Activated CD4-positive, alpha-beta T cell treated with anti-CD3 and anti-CD28 coated beads, Interleukin-2, amount 10 ng/mL, durations not matched to agents 7 days and 5 days (primary cell): ENCODE measurements around the gene ECEL1. TPM values are rescaled to one million over a fixed set of nuclear protein-coding genes. Genes with fewer than 3 reads are reported as not detected.

Source experiments
- CTCF ChIA-PET: fragments of 350-600 bp; sonication (Branson Sonifier 250); formaldehyde crosslinking; loops from one replicate; lab custom pipeline; 2021; ENCODE audit warnings: antibody characterized with exemption; lab: Charles Lee
- POLR2A ChIA-PET: fragments of 350-600 bp; sonication (Branson Sonifier 250); formaldehyde crosslinking; loops from one replicate; lab custom pipeline; 2021; ENCODE audit warnings: antibody characterized with exemption; lab: Charles Lee
- DNase-seq: peaks from one replicate; pipeline ENCODE4 v3.0.0-alpha.2; 2020
- H3K27ac Mint-ChIP-seq: one replicate; pipeline ENCODE4 v1.8.0; 2021; ENCODE audit warnings: mild to moderate bottlenecking, moderate library complexity, mixed read lengths
- H3K27me3 Mint-ChIP-seq: one replicate; pipeline ENCODE4 v1.8.0; 2021; ENCODE audit warnings: mixed read lengths
- H3K36me3 Mint-ChIP-seq: one replicate; pipeline ENCODE4 v1.8.0; 2021; ENCODE audit warnings: low read depth, mixed read lengths
- H3K4me1 Mint-ChIP-seq: one replicate; pipeline ENCODE4 v1.8.0; 2021; ENCODE audit warnings: mixed read lengths
- H3K4me3 Mint-ChIP-seq: one replicate; pipeline ENCODE4 v1.8.0; 2021; ENCODE audit warnings: mild to moderate bottlenecking, moderate library complexity, mixed read lengths
- H3K9me3 Mint-ChIP-seq: one replicate; pipeline ENCODE4 v1.8.0; 2021; ENCODE audit warnings: mixed read lengths
- total RNA-seq, 2 experiments: library from RNA; stranded (reverse); gene quantifications; one replicate each; pipeline ENCODE4 v1.2.3, GENCODE V29; 2021

Gene ECEL1
- total RNA-seq, 2 experiments from 2014 or later = not detected

GRCh38 chr2:232491139-232491780 lies 3.6 kb upstream of the ECEL1 start:
- H3K27me3 Mint-ChIP-seq = peaks cover 22% of the 10 kb centered on the region
- ChIA-PET POLR2A (no interaction called here), CTCF (no interaction called here)
- DNase-seq = no peak
- no peaks in the 10 kb centered on the region for H3K36me3 Mint-ChIP-seq
- no peak overlapping the region for H3K27ac Mint-ChIP-seq
- H3K4me3 Mint-ChIP-seq = no peak overlapping the region
- H3K9me3 Mint-ChIP-seq = no peaks in the 10 kb centered on the region
- peaks cover 3% of the 10 kb centered on the region for H3K4me1 Mint-ChIP-seq

- Mint-ChIP-seq H3K27ac (no peak overlapping the region), H3K9me3 (no peaks in the 10 kb centered on the region), H3K4me3 (no peak overlapping the region), H3K27me3 (peaks cover 23% of the 10 kb centered on the region), H3K4me1 (peaks cover 3% of the 10 kb centered on the region), H3K36me3 (no peaks in the 10 kb centered on the region)
- CTCF ChIA-PET = interaction anchor here (1.4 kb wide), 1 partner anchor 8 kb away, joined by 3 read pairs; no protein-coding TSS in a partner anchor
- no peak for DNase-seq
- POLR2A ChIA-PET = no interaction called here
Measured at GRCh38 chr2:232490221-232491138, 2.8 kb upstream of the ECEL1 start.

- Mint-ChIP-seq H3K9me3 (no peaks in the 10 kb centered on the region), H3K4me1 (peaks cover 7% of the 10 kb centered on the region), H3K27me3 (peaks cover 31% of the 10 kb centered on the region), H3K4me3 (no peak overlapping the region), H3K27ac (no peak overlapping the region), H3K36me3 (no peaks in the 10 kb centered on the region)
- ChIA-PET CTCF (interaction anchor here (1.4 kb wide), 1 partner anchor 9 kb away, joined by 3 read pairs; no protein-coding TSS in a partner anchor), POLR2A (no interaction called here)
- DNase-seq = no peak
Measured at GRCh38 chr2:232489516-232490220, 2.0 kb upstream of the ECEL1 start.

- H3K36me3 Mint-ChIP-seq = no peaks in the 10 kb centered on the region
- H3K27ac Mint-ChIP-seq = no peak overlapping the region
- no peak overlapping the region for H3K4me3 Mint-ChIP-seq
- no peak for DNase-seq
- H3K27me3 Mint-ChIP-seq = peaks cover 35% of the 10 kb centered on the region
- no peaks in the 10 kb centered on the region for H3K9me3 Mint-ChIP-seq
- H3K4me1 Mint-ChIP-seq = peaks cover 7% of the 10 kb centered on the region
- ChIA-PET POLR2A (no interaction called here), CTCF (interaction anchor here (1.4 kb wide), 1 partner anchor 10 kb away, joined by 3 read pairs; no protein-coding TSS in a partner anchor)
Measured at GRCh38 chr2:232488721-232489300, 1.2 kb upstream of the ECEL1 start.

DNA sequence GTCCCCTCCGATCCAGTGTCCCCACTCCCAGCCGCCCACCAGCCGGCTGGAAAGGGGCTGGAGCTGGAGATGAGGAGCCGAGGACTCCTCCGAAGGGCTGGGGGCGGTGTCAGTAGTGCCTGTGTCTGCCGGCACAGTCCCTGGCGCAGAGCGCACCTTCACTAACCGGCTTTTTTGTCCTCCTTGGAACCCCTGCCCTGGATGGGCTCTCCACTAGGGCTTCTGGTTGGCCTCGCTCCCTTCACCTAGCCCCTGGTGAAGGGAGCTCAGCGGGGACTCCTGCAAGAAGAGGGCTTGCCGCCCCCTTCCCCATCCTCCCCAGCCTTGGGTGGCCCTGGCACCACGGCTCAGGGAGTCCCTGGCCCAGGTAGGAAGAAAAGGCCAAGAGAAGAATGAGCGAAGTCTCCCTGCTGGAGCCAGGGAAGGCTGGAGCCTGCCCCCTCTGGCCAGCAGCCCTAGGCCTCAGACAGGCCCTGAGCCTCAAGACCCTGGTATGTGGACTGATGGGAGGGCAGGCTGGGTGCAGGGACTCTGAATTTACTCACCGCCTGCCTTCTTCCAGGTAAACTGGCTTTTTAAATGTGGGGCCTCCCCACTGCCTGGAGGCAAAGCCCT lies 570 bp upstream of the ECEL1 start:
- H3K4me3 Mint-ChIP-seq = no peak overlapping the region
- H3K36me3 Mint-ChIP-seq = no peaks in the 10 kb centered on the region
- H3K27me3 Mint-ChIP-seq = peaks cover 35% of the 10 kb centered on the region
- H3K27ac Mint-ChIP-seq = no peak overlapping the region
- no peaks in the 10 kb centered on the region for H3K9me3 Mint-ChIP-seq
- POLR2A ChIA-PET = no interaction called here
- H3K4me1 Mint-ChIP-seq = peaks cover 7% of the 10 kb centered on the region
- CTCF ChIA-PET = no interaction called here
- no peak for DNase-seq

- ChIA-PET POLR2A (no interaction called here), CTCF (no interaction called here)
- H3K27me3 Mint-ChIP-seq = peaks cover 35% of the 10 kb centered on the region
- no peak overlapping the region for H3K27ac Mint-ChIP-seq
- H3K9me3 Mint-ChIP-seq = no peaks in the 10 kb centered on the region
- peaks cover 7% of the 10 kb centered on the region for H3K4me1 Mint-ChIP-seq
- DNase-seq = no peak
- H3K36me3 Mint-ChIP-seq = no peaks in the 10 kb centered on the region
- no peak overlapping the region for H3K4me3 Mint-ChIP-seq
Measured at GRCh38 chr2:232486558-232487384, 863 bp downstream of the ECEL1 start.

GRCh38 chr2:232485757-232486557 lies 1.7 kb downstream of the ECEL1 start:
- ChIA-PET CTCF (no interaction called here), POLR2A (no interaction called here)
- no peaks in the 10 kb centered on the region for H3K9me3 Mint-ChIP-seq
- peaks cover 35% of the 10 kb centered on the region for H3K27me3 Mint-ChIP-seq
- H3K27ac Mint-ChIP-seq = no peak overlapping the region
- H3K4me1 Mint-ChIP-seq = peaks cover 7% of the 10 kb centered on the region
- no peak overlapping the region for H3K4me3 Mint-ChIP-seq
- no peaks in the 10 kb centered on the region for H3K36me3 Mint-ChIP-seq
- no peak for DNase-seq

DNA sequence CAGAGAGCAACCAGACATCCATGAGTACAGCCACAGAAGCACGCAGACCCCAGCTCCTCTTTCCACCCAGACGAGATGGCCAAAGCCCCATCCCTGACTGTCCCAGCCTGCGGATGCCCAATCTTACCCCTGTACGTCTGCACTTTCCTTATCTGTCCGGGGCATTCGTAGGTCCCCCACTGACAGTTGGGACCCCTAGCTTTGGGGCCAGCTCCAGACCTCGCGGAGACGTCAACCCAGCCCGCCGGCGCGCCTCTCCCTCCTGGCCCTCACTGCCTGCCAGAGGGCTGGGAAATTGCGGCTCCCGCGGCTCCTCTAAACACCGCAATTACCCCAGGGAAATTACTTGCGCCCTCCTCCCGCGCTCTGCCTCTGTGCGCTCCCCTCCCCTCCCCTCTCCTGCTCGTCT lies 2.3 kb downstream of the ECEL1 start:
- Mint-ChIP-seq H3K36me3 (no peaks in the 10 kb centered on the region), H3K4me1 (peaks cover 7% of the 10 kb centered on the region), H3K4me3 (no peak overlapping the region), H3K9me3 (no peaks in the 10 kb centered on the region), H3K27me3 (peaks cover 35% of the 10 kb centered on the region), H3K27ac (no peak overlapping the region)
- POLR2A ChIA-PET = no interaction called here
- CTCF ChIA-PET = no interaction called here
- no peak for DNase-seq

DNA sequence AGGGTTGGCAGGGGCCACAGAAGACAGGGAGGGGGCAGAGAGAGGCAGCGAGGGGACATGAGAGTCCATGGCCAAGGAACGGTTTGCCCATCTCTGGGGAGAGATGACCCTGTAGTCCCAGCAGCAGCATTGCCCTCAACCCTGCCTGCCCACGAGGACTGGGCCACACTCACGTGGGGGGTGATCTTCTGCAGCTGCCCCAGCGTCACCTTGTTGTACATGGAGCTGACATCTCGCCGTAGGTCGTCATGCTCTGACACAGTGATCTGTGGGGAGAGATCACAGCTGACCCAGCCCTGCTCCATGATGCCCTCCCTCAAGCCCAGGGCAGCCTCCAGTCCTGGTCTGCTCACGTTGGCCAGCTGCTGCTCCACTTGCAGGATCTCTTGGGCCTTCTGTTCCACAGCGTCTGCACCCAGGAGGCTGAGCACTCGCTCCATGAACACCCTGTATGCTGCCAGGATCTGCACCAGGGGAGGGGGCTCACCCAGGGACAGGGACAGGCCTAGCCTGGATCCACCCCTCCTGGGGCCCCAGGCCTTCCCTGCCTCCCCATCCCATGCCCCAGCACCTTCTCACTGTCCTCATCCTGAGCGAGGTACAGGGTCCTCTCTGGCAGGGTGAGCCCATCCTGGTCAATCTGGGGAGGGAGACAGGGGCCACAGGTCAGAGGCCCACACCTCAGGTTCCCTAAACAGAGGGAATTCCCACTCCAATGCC lies 2.8 kb downstream of the ECEL1 start:
- H3K9me3 Mint-ChIP-seq = no peaks in the 10 kb centered on the region
- no peak for DNase-seq
- peaks cover 34% of the 10 kb centered on the region for H3K27me3 Mint-ChIP-seq
- H3K4me1 Mint-ChIP-seq = peaks cover 7% of the 10 kb centered on the region
- no peak overlapping the region for H3K4me3 Mint-ChIP-seq
- H3K27ac Mint-ChIP-seq = no peak overlapping the region
- ChIA-PET POLR2A (no interaction called here), CTCF (no interaction called here)
- no peaks in the 10 kb centered on the region for H3K36me3 Mint-ChIP-seq

DNA sequence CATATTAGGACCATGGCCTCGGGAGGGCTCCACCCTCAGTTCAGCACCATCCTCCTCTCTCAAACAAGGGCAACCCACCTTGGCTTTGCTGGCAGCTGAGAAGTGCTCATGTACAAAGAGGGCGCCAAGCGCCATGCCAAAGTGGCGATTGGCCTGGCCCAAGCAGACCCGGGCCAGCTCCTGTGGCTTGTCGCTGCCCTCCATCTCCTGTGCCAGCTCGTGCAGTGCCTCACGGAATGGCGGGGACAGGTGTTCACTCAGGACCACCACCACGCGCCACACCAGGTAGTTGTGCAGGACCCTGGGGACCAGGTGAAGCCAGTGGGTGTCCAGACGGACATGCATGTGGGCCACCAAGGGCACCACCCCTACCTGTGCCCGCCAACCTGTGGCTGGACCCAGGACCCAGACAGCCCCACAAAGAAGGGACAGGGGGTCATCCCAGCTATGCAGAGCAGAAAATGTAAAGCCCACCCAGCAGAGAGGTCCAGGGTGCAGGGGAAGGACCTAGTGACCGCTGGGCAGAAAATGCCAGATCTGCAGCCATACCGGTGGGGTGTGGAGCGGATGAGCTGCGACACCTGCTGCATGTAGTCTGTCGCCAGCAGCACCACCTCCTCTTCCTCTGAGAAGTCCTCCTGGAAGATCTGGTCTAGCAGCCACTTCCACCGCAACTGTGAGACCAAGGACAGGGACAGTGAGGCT lies 3.6 kb downstream of the ECEL1 start:
- no peak for DNase-seq
- POLR2A ChIA-PET = no interaction called here
- H3K36me3 Mint-ChIP-seq = no peaks in the 10 kb centered on the region
- no peak overlapping the region for H3K27ac Mint-ChIP-seq
- peaks cover 28% of the 10 kb centered on the region for H3K27me3 Mint-ChIP-seq
- H3K9me3 Mint-ChIP-seq = no peaks in the 10 kb centered on the region
- no peak overlapping the region for H3K4me3 Mint-ChIP-seq
- CTCF ChIA-PET = no interaction called here
- peaks cover 7% of the 10 kb centered on the region for H3K4me1 Mint-ChIP-seq
